ENCODE data around the gene ATAD3C.

DNA sequence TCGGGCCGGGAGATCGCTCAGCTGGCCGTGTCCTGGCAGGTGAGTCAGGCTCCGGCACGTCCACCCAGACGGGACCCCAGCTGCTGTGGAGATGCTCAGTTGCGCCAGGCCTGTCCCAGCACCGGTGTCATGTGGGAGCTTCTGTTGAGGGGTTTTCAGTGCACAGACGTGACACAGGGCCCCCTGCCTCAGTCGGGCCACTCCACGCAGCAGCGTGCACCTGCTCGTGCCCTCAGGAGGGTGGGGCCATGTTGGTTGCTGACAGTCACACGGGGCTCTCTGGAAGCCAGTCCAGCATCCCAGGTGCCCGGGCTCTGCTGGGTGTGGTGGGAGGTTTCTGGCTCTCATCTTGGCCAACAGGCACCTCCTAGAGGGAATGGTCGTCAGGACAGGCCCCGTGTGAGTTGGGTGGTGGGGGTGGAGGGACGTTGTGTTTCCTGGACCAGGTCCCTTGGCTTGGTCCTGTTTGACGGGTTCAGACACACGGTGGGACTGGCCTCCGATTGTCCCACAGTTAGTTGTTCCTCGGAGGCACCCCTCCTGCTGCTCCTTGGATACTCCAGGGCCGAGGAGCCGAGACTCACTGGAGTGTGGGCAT is 41.2 kb downstream of the ATAD3C start:
- TF ChIP-seq, protein P1, sequence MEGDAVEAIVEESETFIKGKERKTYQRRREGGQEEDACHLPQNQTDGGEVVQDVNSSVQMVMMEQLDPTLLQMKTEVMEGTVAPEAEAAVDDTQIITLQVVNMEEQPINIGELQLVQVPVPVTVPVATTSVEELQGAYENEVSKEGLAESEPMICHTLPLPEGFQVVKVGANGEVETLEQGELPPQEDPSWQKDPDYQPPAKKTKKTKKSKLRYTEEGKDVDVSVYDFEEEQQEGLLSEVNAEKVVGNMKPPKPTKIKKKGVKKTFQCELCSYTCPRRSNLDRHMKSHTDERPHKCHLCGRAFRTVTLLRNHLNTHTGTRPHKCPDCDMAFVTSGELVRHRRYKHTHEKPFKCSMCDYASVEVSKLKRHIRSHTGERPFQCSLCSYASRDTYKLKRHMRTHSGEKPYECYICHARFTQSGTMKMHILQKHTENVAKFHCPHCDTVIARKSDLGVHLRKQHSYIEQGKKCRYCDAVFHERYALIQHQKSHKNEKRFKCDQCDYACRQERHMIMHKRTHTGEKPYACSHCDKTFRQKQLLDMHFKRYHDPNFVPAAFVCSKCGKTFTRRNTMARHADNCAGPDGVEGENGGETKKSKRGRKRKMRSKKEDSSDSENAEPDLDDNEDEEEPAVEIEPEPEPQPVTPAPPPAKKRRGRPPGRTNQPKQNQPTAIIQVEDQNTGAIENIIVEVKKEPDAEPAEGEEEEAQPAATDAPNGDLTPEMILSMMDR (IDR thresholded peaks at IDR 0.05) = no peak
- no peak for TF ChIP-seq POLR2A (IDR thresholded peaks at IDR 0.05)
- TF ChIP-seq POLR2AphosphoS5 (IDR thresholded peaks at IDR 0.05) = no peak
- no peak for TF ChIP-seq EP300 (IDR thresholded peaks at IDR 0.05)
